K562 (cell line): ENCODE data around the gene ACHE. TPM values are rescaled to one million over a fixed set of nuclear protein-coding genes. Genes with fewer than 3 reads are reported as not detected.
A peak's percentile ranks its signal among the peaks of the same experiment; 100 is the strongest.

ENCODE experiments used
- CHD4 ChIP-seq: fragments of 200-600 bp; sonication (generic); IDR thresholded peaks from 3 replicates; pipeline ENCODE4 v1.6.1; 2012; ENCODE audit warnings: low read depth, mild to moderate bottlenecking, mixed read lengths, low read length, inconsistent platforms; ENCODE audit not compliant: insufficient read depth, insufficient replicate concordance, poor library complexity, severe bottlenecking
- CREB1 ChIP-seq, 2 experiments: sonication (generic) in 1 of 2; formaldehyde crosslinking in 1 of 2; IDR thresholded peaks; 2 replicates each; pipeline versions ENCODE4 v1.6.1 to v1.8.0; 2012 to 2022; ENCODE audit warnings: inconsistent platforms in 1 of 2, mild to moderate bottlenecking in 1 of 2, missing genetic modification reagents in 1 of 2, moderate library complexity in 1 of 2
- CREM ChIP-seq: IDR thresholded peaks from 2 replicates; pipeline ENCODE4 v1.6.1; 2014; ENCODE audit warnings: antibody characterized with exemption, low read depth
- E2F8 ChIP-seq: fragments of 450-650 bp; IDR thresholded peaks from 2 replicates; pipeline ENCODE4 v1.7.1; 2018; ENCODE audit warnings: mild to moderate bottlenecking, low read depth; ENCODE audit not compliant: partially characterized antibody
- HDAC2 ChIP-seq: fragments of 450-650 bp; IDR thresholded peaks from 2 replicates; pipeline ENCODE4 v1.6.1; 2016; ENCODE audit warnings: mild to moderate bottlenecking
- KDM2B ChIP-seq: fragments of 250-450 bp; sonication (Bioruptor Pico); IDR thresholded peaks from 2 replicates; pipeline ENCODE4 v1.8.0; 2021; ENCODE audit warnings: mild to moderate bottlenecking, moderate library complexity
- KLF16 ChIP-seq: IDR thresholded peaks from 2 replicates; pipeline ENCODE4 v1.6.1; 2016; ENCODE audit warnings: antibody characterized with exemption
- MTA1 ChIP-seq: fragments of 450-650 bp; IDR thresholded peaks from 2 replicates; pipeline ENCODE4 v1.6.1; 2017; ENCODE audit warnings: borderline replicate concordance
- MTF1 ChIP-seq: fragments of 250-450 bp; sonication (Bioruptor Pico); IDR thresholded peaks from 2 replicates; pipeline ENCODE4 v1.9.0; 2021; ENCODE audit warnings: moderate library complexity, mild to moderate bottlenecking, inconsistent platforms, borderline replicate concordance
- NFE2 ChIP-seq: IDR thresholded peaks from 2 replicates; pipeline ENCODE4 v1.6.1; 2014; ENCODE audit warnings: antibody characterized with exemption, low read depth
- NONO ChIP-seq, 2 experiments: fragments of 200-400 bp in 1 of 2; fragments of 450-650 bp in 1 of 2; formaldehyde crosslinking in 1 of 2; IDR thresholded peaks; 2 replicates each; pipeline ENCODE4 v1.6.1; 2017; ENCODE audit warnings: low read depth in 2 of 2, mild to moderate bottlenecking in 2 of 2, moderate library complexity in 2 of 2, low read length in 1 of 2
- POLR2G ChIP-seq: fragments of 200-400 bp; formaldehyde crosslinking; IDR thresholded peaks from 2 replicates; pipeline ENCODE4 v1.6.1; 2017; ENCODE audit warnings: low read depth, mild to moderate bottlenecking, antibody characterized with exemption, low read length, moderate library complexity
- SMARCA5 ChIP-seq: fragments of 450-650 bp; IDR thresholded peaks from 2 replicates; pipeline ENCODE4 v1.6.1; 2016
- SMC3 ChIP-seq: conservative IDR thresholded peaks from 2 replicates; pipeline ENCODE4 v1.6.1; 2011; ENCODE audit warnings: low read depth, low read length, improper control_type of control experiment; ENCODE audit not compliant: insufficient read depth
- ZBTB7A ChIP-seq: IDR thresholded peaks from 2 replicates; pipeline ENCODE4 v1.6.1; 2011; ENCODE audit warnings: low read depth, mild to moderate bottlenecking, low read length, moderate library complexity, borderline replicate concordance; ENCODE audit not compliant: control insufficient read depth
- polyA plus RNA-seq, 8 experiments: library from polyadenylated mRNA; depleted of rRNA in 4 of 8; stranded (reverse) in 5 of 8; unstranded in 3 of 8; fragments of >200 nt; fragmentation: Nextera tagmentation in 2 of 8; fragmentation: Illumina TruSeq in 1 of 8; extraction: Ambion mirVana in 2 of 8; extraction: Trizol in 1 of 8; gene quantifications; 2 replicates each; pipeline versions ENCODE4 v1.2.1 to v1.2.3, GENCODE V29; 2011 to 2014; ENCODE audit warnings: inconsistent platforms in 1 of 8, missing spikeins in 1 of 8
- total RNA-seq, 7 experiments: library from RNA; depleted of rRNA in 6 of 7; stranded (reverse); fragments of >200 nt in 6 of 7; fragmentation: Illumina TruSeq in 2 of 7; extraction: Trizol in 2 of 7; gene quantifications; 2 replicates each; pipeline versions ENCODE4 v1.2.1 to v1.2.3, GENCODE V29; 2011 to 2021; ENCODE audit warnings: low replicate concordance in 1 of 7
- TF ChIP-seq, protein P1 (sequence below): sonication (generic); formaldehyde crosslinking; IDR thresholded peaks from 2 replicates; pipeline ENCODE4 v1.8.1; 2023; ENCODE audit warnings: mild to moderate bottlenecking, missing genetic modification reagents
- TF ChIP-seq, protein P2 (sequence below): sonication (generic); formaldehyde crosslinking; IDR thresholded peaks from 2 replicates; pipeline ENCODE4 v1.4.0; 2020; ENCODE audit warnings: mild to moderate bottlenecking, missing genetic modification reagents

Gene ACHE
- total and polyA plus RNA-seq, 9 of the 15 experiments (the other 6 are each of a cell fraction or from before 2014, with no cell fraction given), result 0.04 to 8.8 (median 1.9) TPM

DNA sequence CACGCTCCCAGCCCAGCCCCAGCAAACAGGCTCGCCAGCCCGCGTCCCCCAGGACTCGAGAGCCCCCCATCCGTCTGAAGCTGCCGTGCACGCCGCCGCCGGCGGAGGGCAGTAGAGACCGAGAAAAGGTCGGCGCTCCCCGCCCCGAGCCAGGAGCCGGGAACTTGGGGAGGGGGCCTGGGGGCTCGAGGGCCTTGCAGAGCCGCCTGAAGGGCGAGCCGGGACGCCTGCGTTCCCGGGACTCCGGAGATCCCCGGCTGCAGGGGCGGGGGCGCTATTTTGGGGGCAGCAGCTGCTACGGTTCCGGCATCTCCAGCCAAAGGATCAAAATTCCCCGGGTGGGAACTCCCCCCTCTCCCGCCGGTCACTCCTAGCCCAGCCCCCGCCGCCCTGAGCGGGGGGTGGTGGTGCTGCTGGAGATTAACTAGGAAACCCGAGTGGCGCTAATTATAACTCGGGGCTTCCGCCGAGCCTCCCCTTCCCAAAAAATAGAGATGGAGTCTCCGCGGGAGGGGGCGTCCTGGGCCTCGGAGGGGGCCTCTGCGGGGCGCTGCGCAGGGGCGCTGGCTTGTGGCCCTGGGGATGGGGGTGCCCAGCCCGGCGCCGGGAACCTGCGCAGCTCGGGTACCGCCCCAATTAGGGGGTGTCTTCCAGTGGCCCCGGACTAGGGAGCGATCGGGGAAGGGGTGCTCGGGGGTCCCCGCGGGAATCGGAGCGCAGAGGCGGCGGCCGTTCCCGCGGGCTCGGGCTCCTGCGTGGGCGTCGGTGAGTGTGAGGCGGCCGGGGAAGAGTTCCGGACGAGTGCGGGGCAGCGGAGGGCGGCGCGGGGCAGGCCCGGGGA, 608 bp downstream of the ACHE start (continued):
- TF ChIP-seq E2F8 (no peak), KDM2B (peak; percentile 66), SMARCA5 (0 out of 2 replicates have a peak, but pooled peaks have one; percentile 40), NFE2 (no peak), CREB1 (IDR thresholded peaks at IDR 0.05) (no peak), CREB1 (CRISPR knock-in tag; IDR thresholded peaks at IDR 0.05) (no peak), ZBTB7A (peak; percentile 99), CREM (no peak), MTA1 (no peak), KLF16 (0 out of 2 replicates have a peak, but pooled peaks have one; percentile 40), CHD4 (no peak), HDAC2 (no peak), NONO (IDR thresholded peaks at IDR 0.05; ENCODE audit: low read depth in 2 of 2, low read length in 1 of 2) (0 out of 4 replicates have a peak, but pooled peaks have one; percentile 31 to 46), POLR2G (peak; percentile 41), SMC3 (peak; percentile 70), MTF1 (no peak)
- TF ChIP-seq, protein P1, sequence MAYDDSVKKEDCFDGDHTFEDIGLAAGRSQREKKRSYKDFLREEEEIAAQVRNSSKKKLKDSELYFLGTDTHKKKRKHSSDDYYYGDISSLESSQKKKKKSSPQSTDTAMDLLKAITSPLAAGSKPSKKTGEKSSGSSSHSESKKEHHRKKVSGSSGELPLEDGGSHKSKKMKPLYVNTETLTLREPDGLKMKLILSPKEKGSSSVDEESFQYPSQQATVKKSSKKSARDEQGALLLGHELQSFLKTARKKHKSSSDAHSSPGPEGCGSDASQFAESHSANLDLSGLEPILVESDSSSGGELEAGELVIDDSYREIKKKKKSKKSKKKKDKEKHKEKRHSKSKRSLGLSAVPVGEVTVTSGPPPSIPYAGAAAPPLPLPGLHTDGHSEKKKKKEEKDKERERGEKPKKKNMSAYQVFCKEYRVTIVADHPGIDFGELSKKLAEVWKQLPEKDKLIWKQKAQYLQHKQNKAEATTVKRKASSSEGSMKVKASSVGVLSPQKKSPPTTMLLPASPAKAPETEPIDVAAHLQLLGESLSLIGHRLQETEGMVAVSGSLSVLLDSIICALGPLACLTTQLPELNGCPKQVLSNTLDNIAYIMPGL (CRISPR knock-in tag), result peak; percentile 85; the same call in 1 of the 2 replicates
- TF ChIP-seq, protein P2, sequence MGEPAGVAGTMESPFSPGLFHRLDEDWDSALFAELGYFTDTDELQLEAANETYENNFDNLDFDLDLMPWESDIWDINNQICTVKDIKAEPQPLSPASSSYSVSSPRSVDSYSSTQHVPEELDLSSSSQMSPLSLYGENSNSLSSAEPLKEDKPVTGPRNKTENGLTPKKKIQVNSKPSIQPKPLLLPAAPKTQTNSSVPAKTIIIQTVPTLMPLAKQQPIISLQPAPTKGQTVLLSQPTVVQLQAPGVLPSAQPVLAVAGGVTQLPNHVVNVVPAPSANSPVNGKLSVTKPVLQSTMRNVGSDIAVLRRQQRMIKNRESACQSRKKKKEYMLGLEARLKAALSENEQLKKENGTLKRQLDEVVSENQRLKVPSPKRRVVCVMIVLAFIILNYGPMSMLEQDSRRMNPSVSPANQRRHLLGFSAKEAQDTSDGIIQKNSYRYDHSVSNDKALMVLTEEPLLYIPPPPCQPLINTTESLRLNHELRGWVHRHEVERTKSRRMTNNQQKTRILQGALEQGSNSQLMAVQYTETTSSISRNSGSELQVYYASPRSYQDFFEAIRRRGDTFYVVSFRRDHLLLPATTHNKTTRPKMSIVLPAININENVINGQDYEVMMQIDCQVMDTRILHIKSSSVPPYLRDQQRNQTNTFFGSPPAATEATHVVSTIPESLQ (CRISPR knock-in tag), result 0 out of 2 replicates have a peak, but pooled peaks have one; percentile 26
